SU-DHL-6 (cell line): Measurements from ENCODE around the gene ZNF622.

Experiments used
- H2AFZ ChIP-seq: fragments of 200-600 bp; sonication (generic); 2 replicates; pipeline ENCODE4 v1.6.1; 2014; ENCODE audit warnings: low read depth, mild to moderate bottlenecking, moderate library complexity, mixed read lengths, antibody characterized with exemption, low read length; ENCODE audit not compliant: severe bottlenecking
- H3F3A ChIP-seq: fragments of 200-600 bp; shearing (Covaris generic); 2 replicates; pipeline ENCODE4 v1.6.0; 2016; ENCODE audit warnings: antibody characterized with exemption, mild to moderate bottlenecking; ENCODE audit not compliant: insufficient read depth
- H3K27ac ChIP-seq: fragments of 200-600 bp; sonication (generic); 2 replicates; pipeline ENCODE4 v1.5.1; 2016; ENCODE audit warnings: low read depth, mild to moderate bottlenecking, low read length, moderate library complexity, mixed read lengths
- H3K27me3 ChIP-seq: fragments of 200-600 bp; sonication (generic), shearing (Covaris generic); 2 replicates; pipeline ENCODE4 v1.6.0; 2014; ENCODE audit warnings: mild to moderate bottlenecking, low read length
- H3K36me3 ChIP-seq: fragments of 200-600 bp; sonication (generic); 2 replicates; pipeline ENCODE4 v1.6.1; 2014; ENCODE audit warnings: mild to moderate bottlenecking, low read length, mixed read lengths
- H3K4me2 ChIP-seq: fragments of 300-600, 200-600 bp; shearing (Covaris generic), sonication (generic); 2 replicates; pipeline ENCODE4 v1.6.0; 2014; ENCODE audit warnings: low read length, low read depth, mild to moderate bottlenecking; ENCODE audit not compliant: poor library complexity, severe bottlenecking
- H3K4me3 ChIP-seq: fragments of 200-600 bp; sonication (generic); 2 replicates; pipeline ENCODE4 v1.5.1; 2014; ENCODE audit warnings: antibody characterized with exemption, low read length, mild to moderate bottlenecking, mixed read lengths; ENCODE audit not compliant: insufficient read depth, poor library complexity, severe bottlenecking
- H3K79me2 ChIP-seq: fragments of 200-600 bp; sonication (generic); 2 replicates; pipeline ENCODE4 v1.6.1; 2014; ENCODE audit warnings: mild to moderate bottlenecking, low read length, moderate library complexity; ENCODE audit not compliant: insufficient read depth
- H3K9ac ChIP-seq: fragments of 200-600 bp; sonication (generic); 2 replicates; pipeline ENCODE4 v1.7.0; 2014; ENCODE audit warnings: mild to moderate bottlenecking, low read length
- H3K9me2 ChIP-seq: fragments of 200-600 bp; sonication (generic); replicated peaks from 2 replicates; pipeline ENCODE4 v1.6.1; 2014; ENCODE audit warnings: low read length; ENCODE audit not compliant: insufficient read depth
- H3K9me3 ChIP-seq: fragments of 200-600 bp; sonication (generic); 2 replicates; pipeline ENCODE4 v1.6.1; 2014; ENCODE audit warnings: low read length, mixed read lengths; ENCODE audit not compliant: insufficient read depth
- H4K20me1 ChIP-seq: fragments of 200-600 bp; sonication (generic); 2 replicates; pipeline ENCODE4 v1.6.1; 2014; ENCODE audit warnings: low read depth, mild to moderate bottlenecking, antibody characterized with exemption, low read length, moderate library complexity, mixed read lengths
- EZH2phosphoT487 ChIP-seq: fragments of 200-600 bp; sonication (generic), shearing (Covaris generic); conservative IDR thresholded peaks from 2 replicates; pipeline ENCODE4 v1.6.1; 2018; ENCODE audit warnings: mild to moderate bottlenecking, antibody characterized with exemption, low read length, moderate library complexity, mixed read lengths
- TF ChIP-seq, protein P1 (sequence below): fragments of 200-600 bp; sonication (generic); IDR thresholded peaks from one replicate; pipeline ENCODE4 v1.5.1; 2017; ENCODE audit warnings: antibody characterized with exemption, mild to moderate bottlenecking, low read length, moderate library complexity; ENCODE audit not compliant: insufficient read depth, poor library complexity, severe bottlenecking

The ZNF622 gene, protein sequence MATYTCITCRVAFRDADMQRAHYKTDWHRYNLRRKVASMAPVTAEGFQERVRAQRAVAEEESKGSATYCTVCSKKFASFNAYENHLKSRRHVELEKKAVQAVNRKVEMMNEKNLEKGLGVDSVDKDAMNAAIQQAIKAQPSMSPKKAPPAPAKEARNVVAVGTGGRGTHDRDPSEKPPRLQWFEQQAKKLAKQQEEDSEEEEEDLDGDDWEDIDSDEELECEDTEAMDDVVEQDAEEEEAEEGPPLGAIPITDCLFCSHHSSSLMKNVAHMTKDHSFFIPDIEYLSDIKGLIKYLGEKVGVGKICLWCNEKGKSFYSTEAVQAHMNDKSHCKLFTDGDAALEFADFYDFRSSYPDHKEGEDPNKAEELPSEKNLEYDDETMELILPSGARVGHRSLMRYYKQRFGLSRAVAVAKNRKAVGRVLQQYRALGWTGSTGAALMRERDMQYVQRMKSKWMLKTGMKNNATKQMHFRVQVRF

DNA sequence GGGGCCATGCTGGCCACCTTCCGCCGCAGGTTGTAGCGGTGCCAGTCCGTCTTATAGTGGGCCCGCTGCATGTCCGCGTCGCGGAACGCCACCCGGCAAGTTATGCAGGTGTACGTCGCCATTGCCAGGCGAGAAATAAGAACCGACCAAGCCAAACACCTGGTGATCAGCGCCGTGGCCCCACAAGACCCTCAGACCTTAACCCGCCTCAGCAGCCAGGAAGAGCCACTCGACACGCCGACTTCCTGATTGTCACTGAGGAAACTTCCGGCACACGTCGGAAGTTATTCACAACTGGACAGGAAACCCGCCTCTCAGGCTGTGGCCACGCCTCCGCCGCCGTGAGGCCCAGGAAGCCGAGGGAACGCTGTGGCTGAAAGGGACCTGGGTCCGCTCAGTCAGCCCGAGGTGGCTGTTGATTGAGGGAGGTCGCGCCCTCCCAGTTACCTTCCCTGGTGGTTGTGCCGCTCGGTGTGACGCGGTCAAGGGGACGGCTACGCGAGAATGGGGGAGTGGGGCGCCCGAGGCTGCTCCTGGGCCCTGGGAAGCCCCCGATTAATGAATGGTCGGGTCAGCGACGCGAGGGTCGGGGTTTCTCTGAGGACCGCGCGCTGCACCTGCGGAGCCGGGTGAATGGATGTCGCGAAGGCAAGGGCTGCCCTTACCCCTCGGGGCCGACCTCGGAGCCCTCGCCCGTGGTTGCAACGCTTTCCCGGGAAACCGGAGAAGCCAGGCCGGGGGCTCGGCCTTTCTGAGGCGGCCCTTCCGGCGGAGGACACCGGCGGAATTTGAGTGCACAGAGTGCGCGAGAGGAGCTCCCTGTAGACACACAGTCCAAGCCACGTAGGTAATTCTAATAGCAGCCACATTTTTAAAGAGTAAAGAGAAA lies at the start of gene ZNF622:
Gene ZNF622, minus strand, starts transcription at position 257 of the 889 bp plus-strand sequence. Its CDS starts 135 bp downstream, at position 122.
- Histone ChIP-seq H3K36me3 (peaks cover 25% of the 10 kb centered on the region; the same call in 1 of the 2 replicates), H4K20me1 (peaks cover 14% of the 10 kb centered on the region), H3K9ac (peak within 1 kb of the TSS; percentile 84), H3K27me3 (no peaks in the 10 kb centered on the region), H3K27ac (peak within 1 kb of the TSS; percentile 55), H2AFZ (peak within 1 kb of the TSS; percentile 90), H3K79me2 (peaks cover 64% of the 10 kb centered on the region), H3K9me2 (no peaks in the 10 kb centered on the region), H3F3A (0 out of 2 replicates have a peak, but pooled peaks cover 3% of the 10 kb centered on the region), H3K9me3 (no peaks in the 10 kb centered on the region), H3K4me3 (peak within 1 kb of the TSS; percentile 82), H3K4me2 (peak within 1 kb of the TSS; percentile 96)
- TF ChIP-seq EZH2phosphoT487: no peak
- TF ChIP-seq, protein P1, sequence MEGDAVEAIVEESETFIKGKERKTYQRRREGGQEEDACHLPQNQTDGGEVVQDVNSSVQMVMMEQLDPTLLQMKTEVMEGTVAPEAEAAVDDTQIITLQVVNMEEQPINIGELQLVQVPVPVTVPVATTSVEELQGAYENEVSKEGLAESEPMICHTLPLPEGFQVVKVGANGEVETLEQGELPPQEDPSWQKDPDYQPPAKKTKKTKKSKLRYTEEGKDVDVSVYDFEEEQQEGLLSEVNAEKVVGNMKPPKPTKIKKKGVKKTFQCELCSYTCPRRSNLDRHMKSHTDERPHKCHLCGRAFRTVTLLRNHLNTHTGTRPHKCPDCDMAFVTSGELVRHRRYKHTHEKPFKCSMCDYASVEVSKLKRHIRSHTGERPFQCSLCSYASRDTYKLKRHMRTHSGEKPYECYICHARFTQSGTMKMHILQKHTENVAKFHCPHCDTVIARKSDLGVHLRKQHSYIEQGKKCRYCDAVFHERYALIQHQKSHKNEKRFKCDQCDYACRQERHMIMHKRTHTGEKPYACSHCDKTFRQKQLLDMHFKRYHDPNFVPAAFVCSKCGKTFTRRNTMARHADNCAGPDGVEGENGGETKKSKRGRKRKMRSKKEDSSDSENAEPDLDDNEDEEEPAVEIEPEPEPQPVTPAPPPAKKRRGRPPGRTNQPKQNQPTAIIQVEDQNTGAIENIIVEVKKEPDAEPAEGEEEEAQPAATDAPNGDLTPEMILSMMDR: no peak

DNA sequence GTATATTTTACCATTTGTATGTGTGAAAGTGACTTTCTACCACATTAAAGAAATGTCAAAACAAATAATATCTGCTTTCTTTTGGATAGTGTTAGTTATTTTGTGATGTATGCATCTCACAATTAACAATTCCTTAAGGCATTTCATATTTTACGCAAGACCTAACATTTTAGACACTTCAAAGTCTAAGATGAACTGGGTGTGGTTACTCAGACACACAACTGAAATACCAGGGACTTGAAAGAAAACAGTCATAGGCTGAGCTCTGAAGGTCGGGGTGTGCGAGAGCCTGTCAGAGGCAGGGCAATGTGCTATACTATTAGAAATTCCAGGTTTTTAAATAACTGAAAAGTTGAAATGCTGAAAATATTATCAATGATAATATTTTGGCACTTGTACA lies 44.5 kb upstream of the ZNF622 start:
- Histone ChIP-seq H3K9ac (no peak overlapping the region), H3K9me2 (no peaks in the 10 kb centered on the region), H3K9me3 (no peaks in the 10 kb centered on the region), H3K36me3 (no peaks in the 10 kb centered on the region), H3F3A (no peaks in the 10 kb centered on the region), H3K4me3 (no peak overlapping the region), H4K20me1 (no peaks in the 10 kb centered on the region), H3K27ac (no peak overlapping the region), H3K4me2 (no peak overlapping the region), H3K27me3 (no peaks in the 10 kb centered on the region), H2AFZ (no peak overlapping the region), H3K79me2 (no peaks in the 10 kb centered on the region)
- no peak for TF ChIP-seq EZH2phosphoT487
- TF ChIP-seq, protein P1: no peak

GRCh38 chr5:16508730-16509531 lies 43.3 kb upstream of the ZNF622 start:
- H3F3A ChIP-seq: no peaks in the 10 kb centered on the region
- no peak overlapping the region for H2AFZ ChIP-seq
- TF ChIP-seq, protein P1: no peak
- no peak for TF ChIP-seq EZH2phosphoT487
- no peaks in the 10 kb centered on the region for H3K36me3 ChIP-seq
- H3K9ac ChIP-seq: no peak overlapping the region
- H3K27ac ChIP-seq: no peak overlapping the region
- H3K79me2 ChIP-seq: no peaks in the 10 kb centered on the region
- no peaks in the 10 kb centered on the region for H3K27me3 ChIP-seq
- no peaks in the 10 kb centered on the region for H3K9me2 ChIP-seq
- H3K4me3 ChIP-seq: no peak overlapping the region
- no peaks in the 10 kb centered on the region for H3K9me3 ChIP-seq
- no peak overlapping the region for H3K4me2 ChIP-seq
- H4K20me1 ChIP-seq: no peaks in the 10 kb centered on the region
